MG63 (cell line): ENCODE data around the gene USP10. TPM values are rescaled to one million over a fixed set of nuclear protein-coding genes. Genes with fewer than 3 reads are reported as not detected.
A peak's percentile ranks its signal among the peaks of the same experiment; 100 is the strongest.

Source experiments
- DNase-seq: peaks from one replicate; pipeline ENCODE4 v3.0.0-alpha.2; 2020
- H3K27me3 ChIP-seq: fragments of 250-450 bp; sonication (Bioruptor Pico); 2 replicates; pipeline ENCODE4 v1.5.1; 2020; ENCODE audit warnings: mild to moderate bottlenecking, moderate library complexity
- H3K36me3 ChIP-seq: fragments of 250-450 bp; sonication (Bioruptor Pico); 2 replicates; pipeline ENCODE4 v1.5.1; 2020; ENCODE audit warnings: mild to moderate bottlenecking, moderate library complexity
- H3K4me3 ChIP-seq: fragments of 250-450 bp; sonication (Bioruptor Pico); 2 replicates; pipeline ENCODE4 v1.5.1; 2020; ENCODE audit warnings: mild to moderate bottlenecking, moderate library complexity
- H3K9me3 ChIP-seq: fragments of 250-450 bp; sonication (Bioruptor Pico); 2 replicates; pipeline ENCODE4 v1.5.1; 2020; ENCODE audit warnings: mild to moderate bottlenecking, moderate library complexity
- total RNA-seq: library from RNA; depleted of rRNA; stranded (reverse); fragments of >200 nt; shearing (Covaris generic); gene quantifications from 2 replicates; pipeline ENCODE4 v1.2.3, GENCODE V29; 2014; ENCODE audit warnings: low replicate concordance

The USP10 gene
- total RNA-seq, 1 experiment from 2014 or later, result 33.5 TPM

DNA sequence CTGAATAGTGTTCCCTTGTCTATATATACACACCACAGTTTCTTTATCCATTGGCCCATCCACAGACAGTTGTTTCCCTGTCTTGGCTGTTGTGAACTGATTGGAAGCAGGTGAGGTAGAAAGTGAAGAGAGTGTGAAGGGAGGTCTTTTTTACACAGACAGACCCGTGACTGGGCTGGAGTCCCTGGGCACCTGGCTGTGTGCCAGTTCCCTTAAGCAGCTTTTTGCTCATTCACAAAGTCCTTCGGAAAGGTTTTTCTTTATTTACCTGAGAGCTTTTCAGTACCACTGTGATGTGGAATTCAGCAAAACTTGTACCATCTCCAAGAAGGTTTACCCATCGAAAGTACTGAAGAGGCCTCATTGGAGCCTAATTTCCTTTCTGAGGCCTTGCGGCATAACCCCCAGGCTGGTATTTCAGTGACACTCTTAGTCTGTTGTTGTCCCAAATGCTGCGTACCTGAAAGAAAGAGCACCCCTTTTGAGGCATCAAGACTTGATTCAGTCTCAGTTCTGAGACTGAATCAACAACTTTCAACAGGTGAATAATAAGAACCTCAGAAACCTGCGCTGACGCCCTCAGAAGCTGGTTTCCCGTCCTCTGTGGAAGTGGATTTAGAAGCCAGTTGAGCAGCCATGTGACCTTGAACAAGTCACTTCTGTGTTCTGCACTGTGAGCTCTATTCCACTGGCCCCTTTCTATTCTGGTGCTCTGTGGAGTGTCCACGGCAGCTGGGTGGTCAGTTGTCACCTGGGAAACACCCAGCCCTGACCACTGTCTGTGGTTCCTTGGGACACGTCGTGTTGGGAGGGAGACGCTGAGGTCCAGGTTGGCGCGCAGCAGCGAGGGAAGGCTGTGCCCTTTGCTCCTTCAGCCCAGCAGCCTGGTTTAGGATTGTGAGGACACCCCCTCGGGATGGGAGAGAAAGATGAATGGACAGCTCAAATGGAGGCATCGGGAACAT lies 66.1 kb downstream of the USP10 start:
- Histone ChIP-seq H3K9me3 (no peaks in the 10 kb centered on the region), H3K4me3 (no peak overlapping the region), H3K27me3 (no peaks in the 10 kb centered on the region), H3K36me3 (peaks cover 37% of the 10 kb centered on the region)
- no peak for DNase-seq

DNA sequence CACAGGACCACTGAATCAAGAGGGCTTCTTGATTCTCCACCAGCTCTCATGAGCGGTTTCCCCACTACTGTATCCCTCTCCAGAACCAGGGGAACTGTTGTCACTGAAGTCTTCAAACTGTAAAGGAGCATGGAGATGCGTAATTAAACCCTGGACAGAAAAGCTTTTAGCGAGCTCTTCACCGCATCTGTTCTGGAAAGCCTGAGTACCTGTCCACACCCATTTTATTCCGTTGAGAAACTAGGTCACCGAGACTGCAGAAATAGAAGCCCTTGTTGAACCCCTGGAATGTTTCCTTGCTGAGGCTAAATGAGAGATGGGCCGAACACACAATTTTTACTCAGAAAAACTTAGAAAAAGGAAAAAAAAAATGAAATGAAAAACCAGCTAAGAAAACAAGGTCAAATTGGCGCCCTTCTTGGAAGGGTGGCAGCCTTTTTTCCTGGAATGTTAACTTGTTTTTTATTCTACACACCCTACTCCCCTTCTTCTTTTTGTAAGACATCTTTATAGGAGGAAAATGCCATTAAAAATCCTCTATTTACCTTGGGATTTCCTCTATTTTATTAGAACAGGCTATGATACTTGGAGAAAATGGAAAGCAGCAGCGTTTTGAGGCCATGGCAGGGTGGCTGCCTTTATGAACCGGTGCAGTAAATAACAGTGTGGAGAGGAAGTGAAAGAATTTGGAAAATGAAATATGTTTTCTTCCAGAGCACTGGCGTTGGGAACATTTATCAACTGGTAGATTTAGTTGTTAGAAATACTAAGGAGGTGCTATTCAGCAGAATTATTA lies 67.4 kb downstream of the USP10 start:
- H3K36me3 ChIP-seq, result peaks cover 33% of the 10 kb centered on the region
- no peaks in the 10 kb centered on the region for H3K27me3 ChIP-seq

DNA sequence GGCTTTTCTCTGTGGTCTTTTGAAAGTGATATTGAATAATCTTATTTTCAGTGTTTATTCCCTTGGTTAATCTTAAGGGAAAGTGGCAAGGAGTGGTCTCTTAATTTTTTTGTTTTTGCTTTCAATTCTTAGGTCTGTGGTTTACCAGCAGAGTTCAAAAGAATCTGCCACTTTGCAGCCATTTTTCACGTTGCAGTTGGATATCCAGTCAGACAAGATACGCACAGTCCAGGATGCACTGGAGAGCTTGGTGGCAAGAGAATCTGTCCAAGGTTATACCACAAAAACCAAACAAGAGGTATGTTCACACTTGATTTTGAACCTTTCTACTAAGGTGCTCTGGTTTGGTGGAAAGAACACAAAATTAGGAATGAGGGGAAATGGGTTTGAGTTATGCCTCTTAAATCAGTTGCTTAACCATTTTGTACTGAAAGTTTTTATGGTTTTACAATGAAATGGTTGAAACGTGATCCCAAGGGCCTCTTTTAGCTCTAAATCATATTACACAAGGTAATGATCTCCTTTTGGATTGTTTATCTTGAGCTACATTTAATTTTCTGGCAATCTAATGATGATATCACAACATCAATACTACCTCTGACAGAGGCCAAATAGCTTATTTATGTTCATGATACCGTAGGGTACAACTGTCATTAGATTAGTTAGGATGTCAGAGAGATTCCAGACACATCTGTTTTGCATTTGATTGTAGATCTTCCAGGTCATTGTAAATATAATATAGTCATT lies 68.4 kb downstream of the USP10 start:
- Histone ChIP-seq H3K9me3 (no peaks in the 10 kb centered on the region), H3K27me3 (no peaks in the 10 kb centered on the region), H3K36me3 (peaks cover 28% of the 10 kb centered on the region), H3K4me3 (no peak overlapping the region)
- no peak for DNase-seq

More for the DNA sequence above, 67.4 kb downstream of the USP10 start:
- DNase-seq, result no peak
- no peak overlapping the region for H3K4me3 ChIP-seq
- no peaks in the 10 kb centered on the region for H3K9me3 ChIP-seq

DNA sequence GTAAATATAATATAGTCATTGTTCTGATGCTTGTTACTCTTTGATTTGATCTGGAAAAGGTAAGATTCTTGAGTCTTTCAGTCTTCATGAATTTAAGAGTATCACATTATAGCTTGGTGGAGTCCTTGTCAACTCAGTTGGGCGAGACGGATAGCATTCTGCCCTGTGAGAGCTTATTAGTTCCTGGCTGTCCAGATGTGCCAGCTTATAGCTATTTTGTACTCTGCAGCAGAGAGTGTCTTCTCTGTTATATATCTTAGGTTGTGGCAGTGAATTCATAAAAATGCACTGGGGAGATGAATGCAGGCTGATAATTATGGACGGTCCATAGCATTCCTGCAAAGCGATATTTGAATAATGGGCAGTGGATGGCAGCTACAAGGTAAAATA lies 69.0 kb downstream of the USP10 start:
- Histone ChIP-seq H3K4me3 (no peak overlapping the region), H3K9me3 (no peaks in the 10 kb centered on the region), H3K27me3 (no peaks in the 10 kb centered on the region), H3K36me3 (peaks cover 29% of the 10 kb centered on the region)
- DNase-seq, result no peak

DNA sequence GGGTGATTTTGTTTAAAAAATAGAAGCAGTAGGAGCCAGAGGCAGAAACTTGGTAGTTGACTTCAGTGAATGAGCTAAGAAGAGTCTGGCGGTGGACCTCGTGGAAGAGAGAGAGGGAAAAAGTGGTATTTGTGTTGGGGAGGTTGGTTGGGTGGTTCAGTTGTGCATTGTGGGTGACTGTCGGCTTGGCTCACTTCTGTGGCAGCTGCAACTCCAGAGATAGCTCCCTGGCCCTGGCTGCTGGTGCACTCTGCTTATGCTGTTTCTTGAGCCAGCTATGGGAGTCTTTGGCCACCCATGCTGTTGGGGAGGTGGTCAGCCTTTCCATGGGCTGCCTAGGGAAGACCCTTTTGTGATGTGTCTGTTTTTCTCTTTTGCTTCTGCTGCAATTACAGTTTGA lies 69.6 kb downstream of the USP10 start:
- no peaks in the 10 kb centered on the region for H3K9me3 ChIP-seq
- peaks cover 27% of the 10 kb centered on the region for H3K36me3 ChIP-seq
- DNase-seq, result no peak
- H3K27me3 ChIP-seq, result no peaks in the 10 kb centered on the region
- H3K4me3 ChIP-seq, result no peak overlapping the region

DNA sequence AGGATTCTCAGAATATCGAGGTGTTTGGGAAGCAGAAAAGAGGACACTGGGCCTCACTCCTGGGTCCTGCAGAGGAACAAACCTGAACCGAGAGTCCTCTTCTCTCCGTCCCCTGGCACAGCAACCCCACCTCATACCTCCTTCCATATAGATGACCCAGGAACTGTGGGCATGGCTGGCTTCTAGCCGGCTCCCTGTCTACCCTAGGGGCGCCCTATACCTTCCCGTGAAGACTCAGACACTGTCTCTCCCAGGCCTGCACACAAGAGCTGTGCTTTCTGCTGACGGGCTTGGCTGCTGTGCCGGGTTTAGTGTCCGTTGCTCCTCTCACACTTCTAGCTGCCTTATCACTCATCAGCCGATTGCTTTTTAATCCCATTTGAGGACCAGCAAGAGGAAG lies 73.5 kb downstream of the USP10 start:
- Histone ChIP-seq H3K27me3 (no peaks in the 10 kb centered on the region), H3K4me3 (no peak overlapping the region), H3K9me3 (no peaks in the 10 kb centered on the region), H3K36me3 (peaks cover 34% of the 10 kb centered on the region)
- no peak for DNase-seq

DNA sequence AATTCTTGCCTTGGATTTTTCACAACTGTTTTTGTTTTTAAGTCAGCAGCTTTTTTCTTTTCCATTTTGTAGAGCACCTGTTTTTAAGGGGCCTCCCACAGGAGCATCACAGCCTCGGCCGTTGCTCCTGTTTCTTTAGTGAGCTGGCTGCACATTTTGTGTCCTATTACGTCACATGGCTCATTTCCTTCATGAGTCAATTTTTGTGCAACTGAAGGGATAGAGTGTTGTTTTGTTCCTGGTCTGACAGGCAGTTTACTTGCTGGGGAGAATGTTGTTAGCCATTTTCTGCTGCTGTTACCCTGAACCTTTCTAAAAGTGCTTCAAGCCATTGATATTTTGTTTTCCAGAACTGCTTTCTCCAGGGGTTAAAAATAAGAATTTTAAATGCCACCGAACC lies 75.0 kb downstream of the USP10 start:
- H3K27me3 ChIP-seq, result no peaks in the 10 kb centered on the region
- no peak for DNase-seq
- no peaks in the 10 kb centered on the region for H3K9me3 ChIP-seq
- no peak overlapping the region for H3K4me3 ChIP-seq
- peaks cover 34% of the 10 kb centered on the region for H3K36me3 ChIP-seq

DNA sequence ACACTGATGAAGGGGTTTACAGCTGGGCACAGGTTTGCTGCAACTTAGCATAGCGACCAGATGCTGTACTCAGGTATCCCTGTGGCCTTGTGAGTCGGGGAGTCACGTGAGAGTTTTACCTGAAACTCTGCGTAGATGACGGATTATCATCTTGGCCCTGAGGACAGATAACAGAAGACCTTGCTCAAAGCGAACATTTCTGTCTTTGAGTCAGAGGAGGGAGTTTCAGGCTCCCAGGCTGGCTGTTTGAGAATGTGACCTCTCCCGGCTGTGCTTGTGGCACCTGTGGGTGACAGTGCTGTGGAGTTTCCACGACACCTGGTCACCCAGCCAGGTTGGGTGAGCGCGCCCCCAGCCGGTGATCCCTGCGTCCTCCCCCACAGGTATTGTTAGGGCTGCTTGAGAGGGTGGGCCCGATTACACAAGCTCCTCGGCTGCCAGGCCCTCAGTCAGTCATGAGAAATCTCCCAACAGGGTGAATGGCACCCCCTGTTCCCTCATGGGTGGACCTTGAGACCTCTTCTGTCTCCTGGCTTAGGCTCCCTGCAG lies 75.5 kb downstream of the USP10 start:
- no peak for DNase-seq
- H3K36me3 ChIP-seq, result peaks cover 35% of the 10 kb centered on the region
- no peaks in the 10 kb centered on the region for H3K9me3 ChIP-seq
- H3K4me3 ChIP-seq, result no peak overlapping the region
- no peaks in the 10 kb centered on the region for H3K27me3 ChIP-seq

DNA sequence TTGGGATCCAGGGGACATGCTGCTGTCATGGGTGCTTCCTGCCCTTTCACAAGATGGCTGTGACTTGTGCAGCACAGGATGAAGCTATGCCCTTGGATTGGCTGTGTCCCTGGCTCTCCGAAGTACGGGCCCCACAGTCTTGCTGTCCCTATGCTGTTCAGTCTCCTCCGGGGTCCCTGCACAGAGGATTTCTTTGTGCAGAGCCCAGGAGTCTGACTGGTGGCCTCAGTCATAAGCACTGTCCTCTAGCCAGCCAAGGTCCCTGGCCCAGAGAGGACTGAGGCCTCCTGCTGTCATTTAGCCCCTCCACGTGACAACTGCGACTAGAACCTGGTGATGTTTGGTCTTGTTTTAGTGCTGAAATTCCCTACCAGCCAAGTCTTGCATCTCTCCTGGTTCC lies 77.6 kb downstream of the USP10 start:
- no peaks in the 10 kb centered on the region for H3K9me3 ChIP-seq
- no peak for DNase-seq
- H3K4me3 ChIP-seq, result no peak overlapping the region
- H3K27me3 ChIP-seq, result no peaks in the 10 kb centered on the region
- H3K36me3 ChIP-seq, result peaks cover 35% of the 10 kb centered on the region

DNA sequence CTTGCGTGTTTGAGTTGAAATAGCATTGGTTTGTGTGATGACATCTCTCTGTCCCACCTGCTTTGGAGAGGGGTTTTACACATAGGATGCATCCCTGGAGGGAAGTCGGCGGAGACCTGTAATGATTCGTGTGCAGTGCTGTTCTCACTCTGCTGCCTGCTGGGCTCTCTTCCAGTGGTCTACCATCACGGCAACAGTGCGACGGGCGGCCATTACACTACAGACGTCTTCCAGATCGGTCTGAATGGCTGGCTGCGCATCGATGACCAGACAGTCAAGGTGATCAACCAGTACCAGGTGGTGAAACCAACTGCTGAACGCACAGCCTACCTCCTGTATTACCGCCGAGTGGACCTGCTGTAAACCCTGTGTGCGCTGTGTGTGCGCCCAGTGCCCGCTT lies 78.9 kb downstream of the USP10 start:
- no peaks in the 10 kb centered on the region for H3K9me3 ChIP-seq
- no peak overlapping the region for H3K4me3 ChIP-seq
- H3K27me3 ChIP-seq, result no peaks in the 10 kb centered on the region
- no peak for DNase-seq
- H3K36me3 ChIP-seq, result peaks cover 32% of the 10 kb centered on the region

DNA sequence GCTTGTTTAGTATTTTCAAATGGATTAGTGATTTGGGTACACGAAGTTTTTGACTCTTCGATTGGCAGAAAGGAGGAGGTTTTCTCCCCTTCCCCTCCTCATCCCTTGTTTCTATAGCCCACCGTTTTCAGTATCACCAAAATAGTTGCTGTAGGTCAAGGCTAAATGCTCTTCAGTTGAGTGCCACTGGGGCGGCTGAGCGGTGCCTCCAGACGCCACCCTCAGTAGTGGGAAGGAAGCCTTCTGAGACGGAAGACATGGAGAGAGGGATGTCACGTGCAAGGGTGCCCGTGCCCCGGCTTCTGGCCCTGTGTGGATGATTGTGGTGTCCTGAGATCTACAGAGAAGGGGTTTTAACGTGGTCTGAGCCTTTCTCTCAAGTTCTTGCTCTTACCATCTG lies 80.3 kb downstream of the USP10 start:
- Histone ChIP-seq H3K36me3 (peaks cover 24% of the 10 kb centered on the region), H3K4me3 (no peak overlapping the region), H3K9me3 (no peaks in the 10 kb centered on the region), H3K27me3 (no peaks in the 10 kb centered on the region)
- DNase-seq, result no peak

DNA sequence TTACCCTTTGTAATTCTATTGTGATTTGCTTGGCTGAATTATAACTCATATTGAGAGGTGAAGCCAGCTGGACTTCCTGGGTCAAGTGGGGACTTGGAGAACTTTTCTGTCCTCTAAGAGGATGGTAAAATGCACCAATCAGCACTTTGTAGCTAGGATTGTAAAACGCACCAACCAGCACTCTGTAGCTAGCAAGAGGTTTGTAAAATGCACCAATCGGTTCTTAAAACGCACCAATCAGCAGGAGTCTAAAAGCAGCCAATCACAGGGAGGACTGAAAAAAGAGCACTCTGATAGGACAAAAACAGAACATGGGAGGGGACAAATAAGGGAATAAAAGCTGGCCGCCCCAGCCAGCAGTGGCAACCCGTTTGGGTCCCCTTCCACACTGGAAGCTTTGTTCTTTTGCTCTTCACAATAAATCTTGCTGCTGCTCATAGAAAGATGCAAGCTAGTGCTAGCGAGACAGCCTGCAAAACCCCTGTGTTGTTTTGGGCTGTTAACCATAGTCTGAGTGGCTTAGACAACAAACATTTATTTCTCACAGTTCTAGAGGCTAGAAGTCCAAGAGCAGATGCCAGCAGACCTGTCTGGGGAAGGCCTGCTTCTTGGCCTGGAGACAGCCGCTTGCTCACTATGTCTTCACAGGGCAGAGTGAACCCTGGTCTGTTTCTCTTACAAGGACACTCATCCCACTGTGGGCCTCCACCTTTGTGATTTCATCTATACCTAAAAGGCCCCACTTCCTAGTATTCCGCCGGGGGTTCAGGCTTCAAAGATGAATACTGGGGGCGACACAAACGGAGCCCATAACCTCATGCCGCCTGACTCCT lies 81.0 kb downstream of the USP10 start:
- Histone ChIP-seq H3K27me3 (no peaks in the 10 kb centered on the region), H3K36me3 (peaks cover 19% of the 10 kb centered on the region), H3K9me3 (no peaks in the 10 kb centered on the region), H3K4me3 (no peak overlapping the region)
- no peak for DNase-seq

DNA sequence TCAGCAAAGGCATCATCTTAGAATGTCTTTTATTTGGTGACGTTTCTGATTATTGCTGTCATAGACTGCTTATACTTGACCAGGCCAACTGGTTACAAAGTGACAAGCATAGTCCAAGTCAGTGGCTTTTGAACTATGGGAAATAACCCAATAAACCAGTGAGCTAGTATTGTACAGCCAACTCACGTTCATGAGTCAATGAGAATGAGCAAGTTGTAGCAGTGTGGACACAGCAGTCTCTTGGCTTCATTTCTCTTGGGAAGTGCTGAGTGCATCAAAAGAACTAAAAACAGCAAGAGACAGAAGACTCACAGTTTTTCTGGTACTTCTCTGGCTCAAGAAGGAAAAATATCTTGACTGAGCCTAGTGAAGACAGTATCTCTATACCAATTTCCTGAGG lies 83.0 kb downstream of the USP10 start:
- no peak for DNase-seq
- Histone ChIP-seq H3K9me3 (no peaks in the 10 kb centered on the region), H3K36me3 (peaks cover 15% of the 10 kb centered on the region), H3K4me3 (no peak overlapping the region), H3K27me3 (no peaks in the 10 kb centered on the region)

DNA sequence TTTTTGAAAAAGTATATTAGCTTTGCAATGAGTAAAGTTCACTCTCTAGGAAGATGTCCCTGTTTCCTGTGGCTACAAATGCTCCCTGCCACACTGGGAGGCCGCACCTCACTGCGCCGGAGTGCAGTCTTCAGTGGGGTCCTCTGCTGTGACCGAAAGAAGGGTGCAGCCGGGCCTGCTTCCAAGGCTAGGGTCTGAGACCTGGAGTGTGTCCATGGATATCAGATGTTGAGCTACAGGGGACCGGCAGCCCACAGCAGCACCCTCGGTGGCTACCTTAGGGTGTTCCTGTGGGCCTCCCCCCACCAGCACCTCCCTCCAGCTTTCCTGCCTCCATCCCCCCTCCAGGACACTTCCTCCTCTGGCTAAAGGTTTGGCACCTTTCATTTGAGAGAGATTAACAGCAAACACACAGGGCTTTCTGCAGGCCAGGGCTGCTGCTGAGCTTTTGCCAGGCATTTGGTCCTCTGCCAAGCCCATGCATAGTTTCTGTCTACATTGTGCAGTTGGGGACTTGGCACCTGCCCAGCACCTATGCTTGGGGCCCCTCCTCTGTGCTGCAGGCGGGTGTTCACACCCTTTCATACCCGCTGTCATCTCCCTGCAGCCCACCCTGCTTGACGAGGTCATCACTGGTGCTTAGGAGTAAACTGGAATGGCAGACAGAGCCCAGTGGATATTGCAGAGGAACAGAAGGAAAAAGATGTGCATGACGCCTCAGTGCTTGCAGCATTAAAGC lies 86.2 kb downstream of the USP10 start:
- Histone ChIP-seq H3K4me3 (no peak overlapping the region), H3K9me3 (no peaks in the 10 kb centered on the region), H3K27me3 (no peaks in the 10 kb centered on the region), H3K36me3 (no peaks in the 10 kb centered on the region)
- DNase-seq, result peak; percentile 16

DNA sequence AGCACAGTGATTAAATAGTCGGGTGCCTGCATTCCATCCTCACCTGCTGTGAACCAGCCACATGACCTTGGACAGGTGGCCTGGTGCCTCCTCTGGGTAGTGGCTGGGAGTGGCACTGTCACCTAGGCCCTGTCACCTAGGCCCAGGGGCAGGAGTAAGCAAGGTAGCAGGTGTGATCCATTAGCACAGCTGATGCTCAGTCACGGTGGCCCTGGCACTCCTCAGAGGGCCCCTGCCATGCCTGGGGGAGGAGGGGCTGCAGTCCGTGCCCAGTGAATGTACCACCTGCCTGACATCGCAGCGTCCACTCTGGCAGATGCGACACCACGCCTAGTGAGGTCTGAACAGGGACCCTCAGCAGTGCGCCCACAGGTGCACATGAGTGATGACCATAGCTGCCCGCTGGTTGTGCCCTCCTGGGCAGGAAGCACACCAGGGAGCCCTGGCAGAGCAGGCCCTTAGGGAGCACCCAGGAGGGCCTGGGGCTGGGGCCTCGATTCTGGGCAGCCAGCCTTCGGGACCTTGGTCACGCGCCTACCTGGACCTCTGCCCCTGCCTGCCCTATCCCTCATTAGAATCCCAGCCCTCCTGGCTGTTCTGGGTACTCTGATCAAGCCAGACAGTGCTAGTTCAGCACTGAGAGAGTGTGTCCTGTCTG lies 86.9 kb downstream of the USP10 start:
- no peaks in the 10 kb centered on the region for H3K9me3 ChIP-seq

More for the DNA sequence above, 86.9 kb downstream of the USP10 start:
- Histone ChIP-seq H3K36me3 (no peaks in the 10 kb centered on the region), H3K4me3 (no peak overlapping the region), H3K27me3 (no peaks in the 10 kb centered on the region)
- no peak for DNase-seq
